GM12878 (cell line): ENCODE results near the gene OR6C3. TPM values are rescaled to one million over a fixed set of nuclear protein-coding genes. Genes with fewer than 3 reads are reported as not detected.

Experiments
- ATAC-seq: fragments of 200-7000 bp; cut with Tn5 transposase; 3 replicates; pipeline ENCODE4 v1.9.1; 2020; ENCODE audit warnings: mild to moderate bottlenecking, moderate library complexity
- BruUV-seq: library from RNA; stranded (reverse); fragments of 400-500 nt; replicated peaks from 2 replicates; lab custom pipeline; 2021; lab: Mats Ljungman, UMichigan
- CTCF ChIA-PET: fragments of 300-600 bp; sonication (Branson Sonifier 250); formaldehyde crosslinking; extraction: SDS; loops from one replicate; lab custom pipeline; 2021; ENCODE audit warnings: inconsistent platforms; lab: Yijun Ruan, JAX
- POLR2A ChIA-PET: fragments of 350-600 bp; formaldehyde crosslinking; extraction: SDS; loops from one replicate; lab custom pipeline; 2021; ENCODE audit warnings: inconsistent platforms; lab: Charles Lee
- RAD21 ChIA-PET: fragments of 300-600 bp; sonication (Branson Sonifier 250); formaldehyde crosslinking; loops from one replicate; lab custom pipeline; 2023; ENCODE audit warnings: antibody characterized with exemption; ENCODE audit not compliant: unreplicated experiment; lab: Charles Lee
- SMC1A ChIA-PET: fragments of 300-600 bp; sonication (Branson Sonifier 250); formaldehyde crosslinking; loops from one replicate; lab custom pipeline; 2023; ENCODE audit not compliant: unreplicated experiment, uncharacterized antibody; lab: Charles Lee
- DNase-seq: peaks from one replicate; pipeline ENCODE4 v3.0.0-alpha.2; 2011; ENCODE audit warnings: low read depth, low spot score
- FAIRE-seq: peaks from 3 replicates; lab custom pipeline; 2011; peaks lifted over from hg19 to GRCh38; lab: Jason Lieb, UNC
- H2AFZ ChIP-seq: 2 replicates; pipeline ENCODE4 v1.6.0; 2011; ENCODE audit warnings: low read depth, low read length, control low read depth; ENCODE audit not compliant: control insufficient read depth
- H3K27ac ChIP-seq: 2 replicates; pipeline ENCODE4 v1.5.1; 2011; ENCODE audit warnings: control low read depth; ENCODE audit not compliant: control insufficient read depth, insufficient read depth
- H3K27me3 ChIP-seq, 2 experiments: replicated peaks in 1 of 2; 2 replicates each; pipeline versions ENCODE4 v1.6.0 to v1.6.1; 2011; ENCODE audit warnings: low read length in 1 of 2; ENCODE audit not compliant: control insufficient read depth in 2 of 2, insufficient read depth in 2 of 2
- H3K36me3 ChIP-seq, 2 experiments: 2 replicates each; pipeline ENCODE4 v1.5.1; 2011; ENCODE audit warnings: low read length in 1 of 2; ENCODE audit not compliant: control insufficient read depth in 2 of 2, insufficient read depth in 2 of 2
- H3K4me1 ChIP-seq: 2 replicates; pipeline ENCODE4 v1.6.1; 2011; ENCODE audit warnings: mild to moderate bottlenecking, low read length, moderate library complexity, mixed read lengths; ENCODE audit not compliant: control insufficient read depth, insufficient read depth
- H3K4me2 ChIP-seq: 2 replicates; pipeline ENCODE4 v1.6.0; 2011; ENCODE audit warnings: control low read depth; ENCODE audit not compliant: control insufficient read depth, insufficient read depth
- H3K4me3 ChIP-seq: fragments of 200-600 bp; sonication (generic); 2 replicates; pipeline ENCODE4 v1.5.1; 2016
- H3K79me2 ChIP-seq: 2 replicates; pipeline ENCODE4 v1.6.0; 2011; ENCODE audit warnings: low read length; ENCODE audit not compliant: control insufficient read depth, insufficient read depth
- H3K9ac ChIP-seq: 2 replicates; pipeline ENCODE4 v1.8.0; 2011; ENCODE audit warnings: low read length, control low read depth, mixed read lengths; ENCODE audit not compliant: control insufficient read depth, insufficient read depth
- H3K9me3 ChIP-seq: replicated peaks from 3 replicates; pipeline ENCODE4 v1.5.1; 2011; ENCODE audit warnings: mild to moderate bottlenecking, low read length; ENCODE audit not compliant: control insufficient read depth, insufficient read depth
- H4K20me1 ChIP-seq: 2 replicates; pipeline ENCODE4 v1.6.0; 2011; ENCODE audit not compliant: control insufficient read depth, insufficient read depth
- NR2C2 ChIP-seq: IDR thresholded peaks from 2 replicates; pipeline ENCODE4 v1.6.1; 2011; ENCODE audit warnings: borderline replicate concordance, low read depth; ENCODE audit not compliant: control insufficient read depth, insufficient read length
- SPI1 ChIP-seq: IDR thresholded peaks from 2 replicates; pipeline ENCODE4 v1.6.1; 2011; ENCODE audit warnings: low read depth, mild to moderate bottlenecking, low read length, moderate library complexity, borderline replicate concordance; ENCODE audit not compliant: insufficient read depth
- WRNIP1 ChIP-seq: IDR thresholded peaks from 2 replicates; pipeline ENCODE4 v1.6.1; 2011; ENCODE audit warnings: low read depth, low read length, improper control_type of control experiment, borderline replicate concordance
- WGBS: methylation state at CpG from one replicate; pipeline ENCODE4 v1.1.6; 2016; ENCODE audit warnings: low lambda C conversion rate; ENCODE audit not compliant: insufficient replicate concordance, insufficient coverage; ENCODE audit errors: missing lambda C conversion rate; 5-methylcytosine and 5-hydroxymethylcytosine counted together
- in situ Hi-C: fragments of 300-500 bp; cut with MboI; formaldehyde crosslinking; loops from 9 replicates; pipeline ENCODE4 v1.14.3; 2018; ENCODE audit warnings: mixed read lengths
- intact Hi-C: fragments of 100-400 bp; cut with micrococcal nuclease; formaldehyde crosslinking; loops from one replicate; pipeline ENCODE4 v1.14.2; 2022; ENCODE audit not compliant: unreplicated experiment
- polyA plus RNA-seq, 11 experiments: library from polyadenylated mRNA; depleted of rRNA in 4 of 11; unstranded in 6 of 11; stranded (reverse) in 5 of 11; fragments of >200 nt; fragmentation: Nextera tagmentation in 4 of 11; fragmentation: Illumina TruSeq in 1 of 11; extraction: Ambion mirVana in 4 of 11; extraction: Trizol in 1 of 11; gene quantifications; 1 replicate in 1 of 11; 2 replicates in 10 of 11; pipeline versions ENCODE4 v1.2.1 to v1.2.3, GENCODE V29; 2011 to 2016; ENCODE audit warnings: inconsistent platforms in 2 of 11, missing spikeins in 2 of 11, low read depth in 1 of 11
- total RNA-seq, 4 experiments: library from RNA; depleted of rRNA in 3 of 4; stranded (reverse); fragments of >200 nt in 3 of 4; fragmentation: Illumina TruSeq in 1 of 4; extraction: Trizol in 1 of 4; gene quantifications; 2 replicates each; pipeline versions ENCODE4 v1.2.1 to v1.2.3, GENCODE V29; 2013 to 2021
- TF ChIP-seq, protein P1 (sequence below): IDR thresholded peaks from 2 replicates; pipeline ENCODE4 v1.6.1; 2012; ENCODE audit warnings: improper control_type of control experiment, low read depth, low read length; ENCODE audit not compliant: insufficient replicate concordance
- TF ChIP-seq, protein P2 (sequence below): fragments of 450-650 bp; IDR thresholded peaks from 2 replicates; pipeline ENCODE4 v1.6.1; 2014; ENCODE audit warnings: mild to moderate bottlenecking

Gene OR6C3
- total and polyA plus RNA-seq, 10 of the 15 experiments (the other 5 are each of a cell fraction or from before 2014, with no cell fraction given): not detected

DNA sequence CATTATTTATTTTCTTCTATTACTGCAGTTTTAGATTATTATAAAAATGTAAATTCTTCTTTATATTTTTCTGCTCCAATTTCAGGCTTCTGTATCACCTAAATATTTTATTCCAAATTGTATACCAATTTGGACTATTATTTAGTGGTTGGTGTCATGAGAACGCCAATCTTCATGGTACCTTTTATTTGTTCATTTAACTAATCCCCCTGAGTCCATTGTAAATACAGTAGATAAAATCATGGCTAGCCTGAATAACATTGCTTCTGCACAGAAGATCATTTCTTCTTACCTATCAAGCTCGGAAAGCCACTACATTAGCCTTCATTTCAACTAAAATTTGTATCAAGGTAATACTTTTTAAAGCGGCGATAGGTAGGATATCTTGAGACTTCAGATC lies 32.1 kb downstream of the OR6C3 start, which contains the start of gene OR6C75:
Gene OR6C75 (plus strand): TSS at position 301 of the 400 bp plus-strand sequence. CDS start 2,136 bp downstream, outside the sequence.
- FAIRE-seq: no peak
- Histone ChIP-seq H3K9ac (no peak within 1 kb of the TSS), H3K4me3 (no peak within 1 kb of the TSS), H3K9me3 (no peaks in the 10 kb centered on the region), H3K4me1 (no peaks in the 10 kb centered on the region), H4K20me1 (no peaks in the 10 kb centered on the region), H3K27ac (no peak within 1 kb of the TSS), H3K4me2 (no peak within 1 kb of the TSS), H3K36me3 (no peaks in the 10 kb centered on the region), H3K79me2 (no peaks in the 10 kb centered on the region), H3K27me3 (no peaks in the 10 kb centered on the region), H2AFZ (no peak within 1 kb of the TSS)
- RAD21 ChIA-PET: no interaction called here
- in situ Hi-C loops (no loop called here), intact Hi-C loops (no loop called here)
- POLR2A ChIA-PET: no interaction called here
- 63% methylated on average over 4 of the region's 4 CpGs for WGBS
- TF ChIP-seq, protein P1, sequence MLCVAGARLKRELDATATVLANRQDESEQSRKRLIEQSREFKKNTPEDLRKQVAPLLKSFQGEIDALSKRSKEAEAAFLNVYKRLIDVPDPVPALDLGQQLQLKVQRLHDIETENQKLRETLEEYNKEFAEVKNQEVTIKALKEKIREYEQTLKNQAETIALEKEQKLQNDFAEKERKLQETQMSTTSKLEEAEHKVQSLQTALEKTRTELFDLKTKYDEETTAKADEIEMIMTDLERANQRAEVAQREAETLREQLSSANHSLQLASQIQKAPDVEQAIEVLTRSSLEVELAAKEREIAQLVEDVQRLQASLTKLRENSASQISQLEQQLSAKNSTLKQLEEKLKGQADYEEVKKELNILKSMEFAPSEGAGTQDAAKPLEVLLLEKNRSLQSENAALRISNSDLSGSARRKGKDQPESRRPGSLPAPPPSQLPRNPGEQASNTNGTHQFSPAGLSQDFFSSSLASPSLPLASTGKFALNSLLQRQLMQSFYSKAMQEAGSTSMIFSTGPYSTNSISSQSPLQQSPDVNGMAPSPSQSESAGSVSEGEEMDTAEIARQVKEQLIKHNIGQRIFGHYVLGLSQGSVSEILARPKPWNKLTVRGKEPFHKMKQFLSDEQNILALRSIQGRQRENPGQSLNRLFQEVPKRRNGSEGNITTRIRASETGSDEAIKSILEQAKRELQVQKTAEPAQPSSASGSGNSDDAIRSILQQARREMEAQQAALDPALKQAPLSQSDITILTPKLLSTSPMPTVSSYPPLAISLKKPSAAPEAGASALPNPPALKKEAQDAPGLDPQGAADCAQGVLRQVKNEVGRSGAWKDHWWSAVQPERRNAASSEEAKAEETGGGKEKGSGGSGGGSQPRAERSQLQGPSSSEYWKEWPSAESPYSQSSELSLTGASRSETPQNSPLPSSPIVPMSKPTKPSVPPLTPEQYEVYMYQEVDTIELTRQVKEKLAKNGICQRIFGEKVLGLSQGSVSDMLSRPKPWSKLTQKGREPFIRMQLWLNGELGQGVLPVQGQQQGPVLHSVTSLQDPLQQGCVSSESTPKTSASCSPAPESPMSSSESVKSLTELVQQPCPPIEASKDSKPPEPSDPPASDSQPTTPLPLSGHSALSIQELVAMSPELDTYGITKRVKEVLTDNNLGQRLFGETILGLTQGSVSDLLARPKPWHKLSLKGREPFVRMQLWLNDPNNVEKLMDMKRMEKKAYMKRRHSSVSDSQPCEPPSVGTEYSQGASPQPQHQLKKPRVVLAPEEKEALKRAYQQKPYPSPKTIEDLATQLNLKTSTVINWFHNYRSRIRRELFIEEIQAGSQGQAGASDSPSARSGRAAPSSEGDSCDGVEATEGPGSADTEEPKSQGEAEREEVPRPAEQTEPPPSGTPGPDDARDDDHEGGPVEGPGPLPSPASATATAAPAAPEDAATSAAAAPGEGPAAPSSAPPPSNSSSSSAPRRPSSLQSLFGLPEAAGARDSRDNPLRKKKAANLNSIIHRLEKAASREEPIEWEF: no peak
- TF ChIP-seq, protein P2, sequence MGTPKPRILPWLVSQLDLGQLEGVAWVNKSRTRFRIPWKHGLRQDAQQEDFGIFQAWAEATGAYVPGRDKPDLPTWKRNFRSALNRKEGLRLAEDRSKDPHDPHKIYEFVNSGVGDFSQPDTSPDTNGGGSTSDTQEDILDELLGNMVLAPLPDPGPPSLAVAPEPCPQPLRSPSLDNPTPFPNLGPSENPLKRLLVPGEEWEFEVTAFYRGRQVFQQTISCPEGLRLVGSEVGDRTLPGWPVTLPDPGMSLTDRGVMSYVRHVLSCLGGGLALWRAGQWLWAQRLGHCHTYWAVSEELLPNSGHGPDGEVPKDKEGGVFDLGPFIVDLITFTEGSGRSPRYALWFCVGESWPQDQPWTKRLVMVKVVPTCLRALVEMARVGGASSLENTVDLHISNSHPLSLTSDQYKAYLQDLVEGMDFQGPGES: no peak
- TF ChIP-seq WRNIP1 (no peak), SPI1 (no peak), NR2C2 (no peak)
- SMC1A ChIA-PET: no interaction called here
- no TSS peak for BruUV-seq
- CTCF ChIA-PET: interaction anchor here (1.1 kb wide), 1 partner anchor 375 kb away, joined by 3 read pairs; no protein-coding TSS in a partner anchor
- DNase-seq: no peak
- no peak for ATAC-seq
